CD4-positive, alpha-beta T cell treated with Interleukin-6 for 4 hours (primary cell): ENCODE measurements around the gene OR2V2.
"Not testable (repeated sequence)": the region's sequence is repeated elsewhere in the genome, so short reads cannot be mapped to it uniquely, and the experiment has no call there.

Source experiments
- DNase-seq: peaks from one replicate; pipeline ENCODE4 v3.0.0-alpha.2; 2020; ENCODE audit warnings: mixed read lengths

The OR2V2 gene

GRCh38 chr5:181114844-181115778, 32.3 kb upstream of the OR2V2 start:
- DNase-seq: no peak

GRCh38 chr5:181118369-181118768, 29.0 kb upstream of the OR2V2 start:
- DNase-seq: no peak

GRCh38 chr5:181119105-181119504, 28.3 kb upstream of the OR2V2 start:
- DNase-seq: no peak

GRCh38 chr5:181120306-181120705, 27.1 kb upstream of the OR2V2 start:
- no peak for DNase-seq

GRCh38 chr5:181120761-181121160, 26.6 kb upstream of the OR2V2 start:
- no peak for DNase-seq

- no peak for DNase-seq
Observed at GRCh38 chr5:181121675-181122561, 25.5 kb upstream of the OR2V2 start.

GRCh38 chr5:181124526-181124925, 22.9 kb upstream of the OR2V2 start:
- no peak for DNase-seq

- DNase-seq: no peak
Observed at GRCh38 chr5:181126841-181127240, 20.5 kb upstream of the OR2V2 start.

- DNase-seq: no peak
Observed at GRCh38 chr5:181127456-181127855, 19.9 kb upstream of the OR2V2 start.

GRCh38 chr5:181127907-181128626, 19.3 kb upstream of the OR2V2 start:
- DNase-seq: no peak

GRCh38 chr5:181129601-181130000, 17.8 kb upstream of the OR2V2 start:
- DNase-seq: no peak

- not testable (repeated sequence) for DNase-seq
Observed at GRCh38 chr5:181130081-181130480, 17.3 kb upstream of the OR2V2 start.

GRCh38 chr5:181130832-181131496, 16.4 kb upstream of the OR2V2 start, which contains the start of gene OR2V1:
Gene OR2V1 (minus strand): TSS chr5:181131169. CDS start chr5:181125304, 5,865 bp downstream.
- no peak for DNase-seq

GRCh38 chr5:181131514-181131913, 15.9 kb upstream of the OR2V2 start:
- no peak for DNase-seq

GRCh38 chr5:181133083-181133482, 14.3 kb upstream of the OR2V2 start:
- DNase-seq: no peak

GRCh38 chr5:181133610-181134231, 13.7 kb upstream of the OR2V2 start:
- DNase-seq: no peak

- no peak for DNase-seq
Observed at GRCh38 chr5:181134259-181134658, 13.1 kb upstream of the OR2V2 start.

- no peak for DNase-seq
Observed at GRCh38 chr5:181136361-181136955, 10.9 kb upstream of the OR2V2 start.

GRCh38 chr5:181138258-181138657, 9.1 kb upstream of the OR2V2 start:
- no peak for DNase-seq

GRCh38 chr5:181140766-181141165, 6.6 kb upstream of the OR2V2 start:
- no peak for DNase-seq

GRCh38 chr5:181142054-181142453, 5.3 kb upstream of the OR2V2 start:
- no peak for DNase-seq
